Measurements from ENCODE around the gene AP5Z1.

DNA sequence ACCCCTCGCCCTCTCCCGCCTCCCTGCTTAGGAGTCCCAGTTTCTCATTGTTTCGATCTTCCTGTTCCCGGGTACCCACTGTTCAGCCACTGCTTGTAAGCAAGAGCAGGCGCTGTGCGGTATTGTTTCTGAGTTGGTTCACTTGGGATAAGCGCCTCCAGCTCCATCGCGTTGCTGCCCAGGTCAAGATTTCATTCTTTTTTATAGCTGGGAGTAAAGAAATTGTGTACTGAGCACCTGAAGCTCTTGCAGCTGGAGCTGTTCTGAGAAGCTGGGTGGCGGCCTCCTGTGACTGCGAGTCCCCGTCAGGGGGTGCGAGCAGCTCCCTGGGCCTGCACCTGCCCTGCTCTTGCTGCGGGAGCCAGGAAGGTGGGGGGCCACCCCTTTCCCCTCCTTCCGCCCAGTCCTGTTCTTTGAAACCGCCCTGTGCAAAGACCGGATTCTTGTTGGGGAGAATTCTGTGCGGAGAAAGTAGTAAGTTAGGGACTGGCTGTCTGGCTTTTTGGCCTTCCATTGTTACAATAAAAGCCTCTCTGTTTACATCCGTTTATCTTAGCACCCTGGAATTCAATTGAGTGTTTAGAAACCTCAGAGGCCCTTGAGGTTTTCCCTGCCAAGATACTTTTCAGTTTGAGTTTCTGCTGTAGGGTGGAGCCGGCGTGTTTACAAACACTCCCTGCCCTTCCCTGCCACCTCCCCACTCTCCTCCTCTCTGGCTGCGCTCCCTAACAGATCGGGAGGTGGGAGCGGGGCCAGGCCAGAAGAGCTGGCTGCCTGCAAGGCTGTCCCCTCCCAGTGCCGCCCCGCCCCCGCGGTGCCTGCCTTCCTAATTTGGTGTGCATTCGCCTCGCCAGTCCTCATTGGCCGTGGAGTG is 30.8 kb upstream of the AP5Z1 start:
- TF ChIP-seq, protein P1, sequence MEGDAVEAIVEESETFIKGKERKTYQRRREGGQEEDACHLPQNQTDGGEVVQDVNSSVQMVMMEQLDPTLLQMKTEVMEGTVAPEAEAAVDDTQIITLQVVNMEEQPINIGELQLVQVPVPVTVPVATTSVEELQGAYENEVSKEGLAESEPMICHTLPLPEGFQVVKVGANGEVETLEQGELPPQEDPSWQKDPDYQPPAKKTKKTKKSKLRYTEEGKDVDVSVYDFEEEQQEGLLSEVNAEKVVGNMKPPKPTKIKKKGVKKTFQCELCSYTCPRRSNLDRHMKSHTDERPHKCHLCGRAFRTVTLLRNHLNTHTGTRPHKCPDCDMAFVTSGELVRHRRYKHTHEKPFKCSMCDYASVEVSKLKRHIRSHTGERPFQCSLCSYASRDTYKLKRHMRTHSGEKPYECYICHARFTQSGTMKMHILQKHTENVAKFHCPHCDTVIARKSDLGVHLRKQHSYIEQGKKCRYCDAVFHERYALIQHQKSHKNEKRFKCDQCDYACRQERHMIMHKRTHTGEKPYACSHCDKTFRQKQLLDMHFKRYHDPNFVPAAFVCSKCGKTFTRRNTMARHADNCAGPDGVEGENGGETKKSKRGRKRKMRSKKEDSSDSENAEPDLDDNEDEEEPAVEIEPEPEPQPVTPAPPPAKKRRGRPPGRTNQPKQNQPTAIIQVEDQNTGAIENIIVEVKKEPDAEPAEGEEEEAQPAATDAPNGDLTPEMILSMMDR (IDR thresholded peaks at IDR 0.05), result no peak
- no peak for TF ChIP-seq ZFX (IDR thresholded peaks at IDR 0.05; ENCODE audit: borderline replicate concordance)
